ENCODE data around the gene SPDYC. TPM values are rescaled to one million over a fixed set of nuclear protein-coding genes. Genes with fewer than 3 reads are reported as not detected.

Gene SPDYC
- total and polyA plus RNA-seq, 2 experiments from 2014 or later: not detected

DNA sequence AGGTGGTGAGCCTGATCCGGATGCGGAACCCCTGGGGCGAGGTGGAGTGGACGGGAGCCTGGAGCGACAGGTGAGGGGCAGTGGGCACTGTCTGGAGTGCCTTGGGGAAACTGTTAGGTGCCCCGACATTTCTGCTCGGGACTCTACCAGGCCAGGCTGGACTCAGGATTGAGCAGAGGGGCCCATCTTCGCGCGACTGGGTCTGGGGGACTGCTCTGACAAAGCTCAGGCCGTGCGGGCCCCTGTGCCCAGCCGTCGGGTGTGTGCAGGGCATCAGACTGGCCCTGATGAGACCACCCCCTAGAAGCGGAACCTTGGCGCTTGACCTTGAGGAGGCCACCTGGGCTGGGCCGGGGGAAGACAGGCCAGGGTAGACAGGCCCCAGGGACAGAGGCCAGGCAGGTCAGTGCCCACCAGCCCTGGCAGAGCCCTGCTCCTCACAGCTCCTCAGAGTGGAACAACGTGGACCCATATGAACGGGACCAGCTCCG, 18.0 kb downstream of the SPDYC start:
- Histone ChIP-seq H2AFZ (no peak overlapping the region), H3K9me3 (ENCODE audit: low read depth) (no peaks in the 10 kb centered on the region), H4K20me1 (ENCODE audit: insufficient read depth, poor library complexity, severe bottlenecking) (peaks cover 10% of the 10 kb centered on the region), H3K79me2 (peaks cover 28% of the 10 kb centered on the region), H3K36me3 (replicated peaks; ENCODE audit: insufficient read depth, low read depth) (no peaks in the 10 kb centered on the region), H3K27ac (no peak overlapping the region), H3K4me1 (ENCODE audit: insufficient read depth) (peaks cover 7% of the 10 kb centered on the region), H3K27me3 (no peaks in the 10 kb centered on the region), H3K4me3 (no peak overlapping the region), H3K4me2 (no peak overlapping the region), H3K9me2 (replicated peaks; ENCODE audit: insufficient read depth) (no peaks in the 10 kb centered on the region)
- DNase-seq (ENCODE audit: low spot score): no peak
- WGBS (ENCODE audit: low lambda C conversion rate, missing lambda C conversion rate): 99% methylated on average over 20 of the region's 20 CpGs
- TF ChIP-seq EZH2phosphoT487 (IDR thresholded peaks at IDR 0.05; ENCODE audit: low read depth, severe bottlenecking, unreplicated experiment): no peak
- TF ChIP-seq EZH2 (IDR thresholded peaks at IDR 0.05; ENCODE audit: borderline replicate concordance): no peak
- no peak for TF ChIP-seq CTCF (IDR thresholded peaks at IDR 0.05; ENCODE audit: poor library complexity)

DNA sequence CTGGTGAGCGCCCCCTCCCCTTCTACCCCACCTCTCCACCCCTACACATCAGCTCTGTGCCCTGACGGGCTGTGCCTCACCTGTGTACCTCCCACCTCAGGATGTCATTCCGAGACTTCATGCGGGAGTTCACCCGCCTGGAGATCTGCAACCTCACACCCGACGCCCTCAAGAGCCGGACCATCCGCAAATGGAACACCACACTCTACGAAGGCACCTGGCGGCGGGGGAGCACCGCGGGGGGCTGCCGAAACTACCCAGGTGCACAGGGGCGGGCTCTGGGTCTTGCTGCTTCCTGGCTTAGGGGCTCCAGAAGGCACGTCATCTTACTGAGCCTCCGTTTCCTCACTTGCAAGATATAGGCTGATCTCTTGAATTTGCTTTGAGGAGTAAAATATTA, 18.5 kb downstream of the SPDYC start:
- Histone ChIP-seq H3K4me3 (no peak overlapping the region), H3K9me2 (replicated peaks; ENCODE audit: insufficient read depth) (no peaks in the 10 kb centered on the region), H2AFZ (no peak overlapping the region), H3K27ac (no peak overlapping the region), H3K79me2 (peaks cover 24% of the 10 kb centered on the region), H3K4me2 (no peak overlapping the region), H3K9me3 (ENCODE audit: low read depth) (no peaks in the 10 kb centered on the region), H3K27me3 (no peaks in the 10 kb centered on the region), H4K20me1 (ENCODE audit: insufficient read depth, poor library complexity, severe bottlenecking) (peaks cover 9% of the 10 kb centered on the region), H3K4me1 (ENCODE audit: insufficient read depth) (peaks cover 3% of the 10 kb centered on the region), H3K36me3 (replicated peaks; ENCODE audit: insufficient read depth, low read depth) (no peaks in the 10 kb centered on the region)
- no peak for TF ChIP-seq EZH2phosphoT487 (IDR thresholded peaks at IDR 0.05; ENCODE audit: low read depth, severe bottlenecking, unreplicated experiment)
- TF ChIP-seq CTCF (IDR thresholded peaks at IDR 0.05; ENCODE audit: poor library complexity): no peak
- TF ChIP-seq EZH2 (IDR thresholded peaks at IDR 0.05; ENCODE audit: borderline replicate concordance): no peak
- DNase-seq (ENCODE audit: low spot score): no peak
- 98% methylated on average over 18 of the region's 18 CpGs for WGBS (ENCODE audit: low lambda C conversion rate, missing lambda C conversion rate)

DNA sequence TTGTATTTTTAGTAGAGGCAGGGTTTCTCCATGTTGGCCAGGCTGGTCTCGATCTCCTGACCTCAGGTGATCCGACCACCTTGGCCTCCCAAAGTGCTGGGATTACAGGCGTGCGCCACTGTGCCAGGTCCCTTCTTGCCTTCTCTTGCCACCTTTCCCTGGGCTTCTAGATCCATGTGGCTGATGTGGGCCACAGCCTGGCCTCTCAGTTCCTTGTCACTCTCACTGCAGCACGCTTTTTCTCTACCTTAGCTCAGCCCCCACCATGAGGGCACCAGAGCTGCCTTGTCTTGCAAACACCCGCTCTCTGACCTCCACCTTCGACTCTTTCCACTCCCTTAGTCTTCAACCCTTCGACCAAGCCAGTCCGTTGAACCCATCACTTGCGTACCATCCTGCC, 19.2 kb downstream of the SPDYC start:
- H3K27ac ChIP-seq: no peak overlapping the region
- no peaks in the 10 kb centered on the region for H3K9me3 ChIP-seq (ENCODE audit: low read depth)
- no peaks in the 10 kb centered on the region for H3K4me1 ChIP-seq (ENCODE audit: insufficient read depth)
- no peaks in the 10 kb centered on the region for H3K9me2 ChIP-seq (replicated peaks; ENCODE audit: insufficient read depth)
- no peak overlapping the region for H3K4me3 ChIP-seq
- H3K36me3 ChIP-seq (replicated peaks; ENCODE audit: insufficient read depth, low read depth): no peaks in the 10 kb centered on the region
- no peak for DNase-seq (ENCODE audit: low spot score)
- H3K79me2 ChIP-seq: peaks cover 19% of the 10 kb centered on the region
- WGBS (ENCODE audit: low lambda C conversion rate, missing lambda C conversion rate): 87% methylated on average over 10 of the region's 10 CpGs
- no peak for TF ChIP-seq EZH2 (IDR thresholded peaks at IDR 0.05; ENCODE audit: borderline replicate concordance)
- TF ChIP-seq CTCF (IDR thresholded peaks at IDR 0.05; ENCODE audit: poor library complexity): no peak
- no peak for TF ChIP-seq EZH2phosphoT487 (IDR thresholded peaks at IDR 0.05; ENCODE audit: low read depth, severe bottlenecking, unreplicated experiment)
- no peak overlapping the region for H2AFZ ChIP-seq
- H3K27me3 ChIP-seq: no peaks in the 10 kb centered on the region
- H3K4me2 ChIP-seq: no peak overlapping the region
- H4K20me1 ChIP-seq (ENCODE audit: insufficient read depth, poor library complexity, severe bottlenecking): peaks cover 2% of the 10 kb centered on the region

- H3K36me3 ChIP-seq (replicated peaks; ENCODE audit: insufficient read depth, low read depth): no peaks in the 10 kb centered on the region
- no peak for DNase-seq (ENCODE audit: low spot score)
- H3K4me1 ChIP-seq (ENCODE audit: insufficient read depth): no peaks in the 10 kb centered on the region
- H3K4me3 ChIP-seq: no peak overlapping the region
- 98% methylated on average over 2 of the region's 2 CpGs for whole genome bisulfite sequencing (ENCODE audit: low lambda C conversion rate, missing lambda C conversion rate)
- no peak overlapping the region for H3K4me2 ChIP-seq
- peaks cover 16% of the 10 kb centered on the region for H3K79me2 ChIP-seq
- H4K20me1 ChIP-seq (ENCODE audit: insufficient read depth, poor library complexity, severe bottlenecking): no peaks in the 10 kb centered on the region
- no peaks in the 10 kb centered on the region for H3K9me3 ChIP-seq (ENCODE audit: low read depth)
- TF ChIP-seq CTCF (IDR thresholded peaks at IDR 0.05; ENCODE audit: poor library complexity): no peak
- TF ChIP-seq EZH2 (IDR thresholded peaks at IDR 0.05; ENCODE audit: borderline replicate concordance): no peak
- H3K27ac ChIP-seq: no peak overlapping the region
- H2AFZ ChIP-seq: no peak overlapping the region
- no peaks in the 10 kb centered on the region for H3K9me2 ChIP-seq (replicated peaks; ENCODE audit: insufficient read depth)
- H3K27me3 ChIP-seq: no peaks in the 10 kb centered on the region
These were observed 24.5 kb downstream of the SPDYC start for GRCh38 chr11:65194564-65194963.

Data from hepatocyte (in vitro differentiated cells).